Measurements from ENCODE around the gene DCC. TPM values are rescaled to one million over a fixed set of nuclear protein-coding genes. Genes with fewer than 3 reads are reported as not detected.

DCC gene
- total and polyA plus RNA-seq, 2 of the 8 experiments (the other 6 are each of a cell fraction or from before 2014, with no cell fraction given), result 0.14 to 1.4 TPM

DNA sequence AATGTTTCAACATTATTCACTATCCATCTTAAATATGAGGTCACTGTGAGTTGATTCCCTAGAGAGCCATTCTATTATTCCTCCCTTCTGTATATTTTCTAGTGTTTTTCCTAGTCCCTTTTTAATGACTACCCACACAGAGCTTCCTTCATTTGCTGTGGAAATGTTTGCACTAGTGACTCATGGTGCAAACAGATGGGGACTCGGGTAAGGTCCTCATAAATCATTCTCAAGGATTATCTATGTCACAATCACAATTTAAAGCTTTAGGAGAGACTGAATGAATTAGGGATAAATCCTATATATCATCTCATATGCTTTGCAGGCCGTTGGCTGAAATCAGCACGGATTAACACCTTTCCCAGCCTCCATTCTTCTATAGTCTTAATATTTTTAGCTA is 159.6 kb downstream of the DCC start:
- Histone ChIP-seq H4K8ac (ENCODE audit: extremely low read depth, insufficient read depth, low read length) (no peak overlapping the region), H3K27ac (ENCODE audit: low read depth, low read length) (no peak overlapping the region), H3K79me1 (ENCODE audit: low read depth, low read length) (no peaks in the 10 kb centered on the region), H3K18ac (ENCODE audit: extremely low read depth, low read length) (no peak overlapping the region), H4K91ac (replicated peaks; ENCODE audit: insufficient read length, low read length) (no peak overlapping the region), H2AFZ (ENCODE audit: low read length) (no peak overlapping the region), H3K14ac (ENCODE audit: insufficient read length) (no peak overlapping the region), H4K20me1 (replicated peaks in 1 of 2; ENCODE audit: control insufficient read depth in 1 of 2, insufficient read depth in 2 of 2, low read length in 2 of 2) (no peaks in the 10 kb centered on the region), H3K9me3 (ENCODE audit: insufficient read depth in 2 of 2, low read depth in 1 of 2, low read length in 1 of 2) (no peaks in the 10 kb centered on the region), H3K23ac (ENCODE audit: insufficient read length) (no peak overlapping the region), H2BK5ac (ENCODE audit: low read depth, low read length) (no peak overlapping the region), H2BK20ac (ENCODE audit: low read length) (no peak overlapping the region), H3K4me2 (ENCODE audit: insufficient read depth in 1 of 2, low read depth in 2 of 2, low read length in 2 of 2) (no peak overlapping the region), H4K5ac (ENCODE audit: insufficient read length, low read depth, low read length) (no peak overlapping the region), H2BK120ac (replicated peaks; ENCODE audit: low read depth, low read length) (no peak overlapping the region), H3K56ac (replicated peaks; ENCODE audit: insufficient read length, low read depth, low read length) (no peak overlapping the region), H2AK5ac (ENCODE audit: low read depth, low read length) (no peak overlapping the region), H2BK15ac (ENCODE audit: low read length) (no peak overlapping the region), H2BK12ac (ENCODE audit: low read depth, low read length) (no peak overlapping the region), H3K9ac (replicated peaks in 1 of 4; ENCODE audit: extremely low read depth in 1 of 4, low read depth in 3 of 4, low read length in 3 of 4) (no peak overlapping the region), H3K4me1 (replicated peaks in 1 of 4; ENCODE audit: control insufficient read depth in 3 of 4, insufficient read depth in 4 of 4, low read length in 3 of 4) (no peaks in the 10 kb centered on the region), H3K23me2 (ENCODE audit: low read depth, low read length) (no peaks in the 10 kb centered on the region), H3K4me3 (ENCODE audit: extremely low read depth in 1 of 4, insufficient read depth in 2 of 4, low read depth in 3 of 4, low read length in 4 of 4) (no peak overlapping the region), H3K4ac (replicated peaks; ENCODE audit: insufficient read length, low read depth, low read length) (no peak overlapping the region), H3K36me3 (ENCODE audit: control insufficient read depth in 2 of 4, insufficient read depth in 4 of 4, low read length in 3 of 4) (no peaks in the 10 kb centered on the region), H3K79me2 (ENCODE audit: control insufficient read depth in 1 of 2, insufficient read depth in 2 of 2, low read length in 2 of 2) (no peaks in the 10 kb centered on the region), H3K27me3 (replicated peaks in 1 of 4; ENCODE audit: control insufficient read depth in 3 of 4, extremely low read depth in 1 of 4, insufficient read depth in 3 of 4, low read length in 3 of 4) (no peaks in the 10 kb centered on the region)
- DNase-seq (ENCODE audit: low read depth in 1 of 2, low spot score in 2 of 2), result no peak
- 96% methylated on average over 3 of the region's 3 CpGs; no CpG with 5 or more reads in 1 of the 2 experiments for WGBS, 2 experiments (ENCODE audit: extremely low coverage in 1 of 2, insufficient coverage in 1 of 2, insufficient read length in 1 of 2, insufficient replicate concordance in 2 of 2, low coverage in 1 of 2, low lambda C conversion rate in 2 of 2, missing lambda C conversion rate in 1 of 2)
- no peak for TF ChIP-seq EZH2 (IDR thresholded peaks at IDR 0.05; ENCODE audit: low read depth, low read length, severe bottlenecking)
- TF ChIP-seq RAD21 (IDR thresholded peaks at IDR 0.05 in 1 of 2, conservative IDR thresholded peaks at IDR 0.05 in 1 of 2; ENCODE audit: low read depth in 2 of 2, low read length in 2 of 2), result no peak
- no peak for TF ChIP-seq JUND (IDR thresholded peaks at IDR 0.05; ENCODE audit: low read length)
- no peak for TF ChIP-seq TAF1 (IDR thresholded peaks at IDR 0.05; ENCODE audit: low read depth, low read length)
- TF ChIP-seq BCL11A (IDR thresholded peaks at IDR 0.05; ENCODE audit: low read depth in 2 of 2, low read length in 2 of 2), result no peak
- TF ChIP-seq, protein P1, sequence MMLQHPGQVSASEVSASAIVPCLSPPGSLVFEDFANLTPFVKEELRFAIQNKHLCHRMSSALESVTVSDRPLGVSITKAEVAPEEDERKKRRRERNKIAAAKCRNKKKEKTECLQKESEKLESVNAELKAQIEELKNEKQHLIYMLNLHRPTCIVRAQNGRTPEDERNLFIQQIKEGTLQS (IDR thresholded peaks at IDR 0.05; ENCODE audit: insufficient read depth, low read depth, low read length), result no peak
- TF ChIP-seq PHF8 (conservative IDR thresholded peaks at IDR 0.05; ENCODE audit: low read depth, low read length), result no peak
- TF ChIP-seq TEAD4 (IDR thresholded peaks at IDR 0.05; ENCODE audit: low read depth, low read length), result no peak
- no peak for TF ChIP-seq ASH2L (IDR thresholded peaks at IDR 0.05; ENCODE audit: low read length)
- no peak for TF ChIP-seq HDAC2 (IDR thresholded peaks at IDR 0.05; ENCODE audit: borderline replicate concordance in 1 of 2, low read depth in 2 of 2, low read length in 2 of 2)
- no peak for TF ChIP-seq HDAC6 (IDR thresholded peaks at IDR 0.05; ENCODE audit: low read depth, low read length)
- POLR2A ChIA-PET (ENCODE audit: partially characterized antibody), result interaction anchor here (1.5 kb wide), 1 partner anchor 12 kb away, joined by 4 read pairs; no protein-coding TSS in a partner anchor
- no peak for FAIRE-seq
- CTCF ChIA-PET (ENCODE audit: partially characterized antibody), result interaction anchor here (0.9 kb wide), 1 partner anchor 22 kb away, joined by 3 read pairs; no protein-coding TSS in a partner anchor

Measured in H1 (cell line).